Stimulated activated CD8-positive, alpha-beta memory T cell treated with anti-CD3 and anti-CD28 coated beads, Interleukin-7, amount 100 ng/mL, for 4 hours (primary cell): ENCODE measurements around the gene TCF20.

Experiments
- DNase-seq, 2 donors: peaks; one replicate each; pipeline ENCODE4 v3.0.0-alpha.2; 2020; ENCODE audit warnings: low read depth in 2 of 2

The TCF20 gene

GRCh38 chr22:42300259-42301076, 30.0 kb upstream of the TCF20 start:
- DNase-seq = no peak

GRCh38 chr22:42299586-42300258, 29.3 kb upstream of the TCF20 start:
- peak in 1 of 2 donors; percentile 30 for DNase-seq

GRCh38 chr22:42298746-42299145, 28.3 kb upstream of the TCF20 start:
- no peak for DNase-seq

- no peak for DNase-seq
These were observed 27.3 kb upstream of the TCF20 start for GRCh38 chr22:42297778-42298177.

GRCh38 chr22:42296883-42297282, 26.4 kb upstream of the TCF20 start:
- DNase-seq = no peak

- DNase-seq = no peak
These were observed 26.0 kb upstream of the TCF20 start for GRCh38 chr22:42296381-42296853.

- no peak for DNase-seq
These were observed 23.9 kb upstream of the TCF20 start for GRCh38 chr22:42294034-42294985.

- no peak for DNase-seq
These were observed 22.5 kb upstream of the TCF20 start for GRCh38 chr22:42292732-42293520.

GRCh38 chr22:42291287-42291686, 20.8 kb upstream of the TCF20 start:
- no peak for DNase-seq

GRCh38 chr22:42289671-42290541, 19.5 kb upstream of the TCF20 start:
- DNase-seq = no peak

- DNase-seq = no peak
These were observed 18.3 kb upstream of the TCF20 start for GRCh38 chr22:42288791-42289190.

GRCh38 chr22:42287174-42287890, 16.9 kb upstream of the TCF20 start:
- DNase-seq = no peak

GRCh38 chr22:42286205-42286604, 15.8 kb upstream of the TCF20 start:
- no peak for DNase-seq

- no peak for DNase-seq
These were observed 15.2 kb upstream of the TCF20 start for GRCh38 chr22:42285604-42286003.

GRCh38 chr22:42284643-42285181, 14.3 kb upstream of the TCF20 start:
- no peak for DNase-seq

- DNase-seq = no peak
These were observed 13.7 kb upstream of the TCF20 start for GRCh38 chr22:42284202-42284591.

- DNase-seq = peak in 1 of 2 donors; percentile 37
These were observed 13.1 kb upstream of the TCF20 start for GRCh38 chr22:42283278-42284201.

GRCh38 chr22:42282943-42283277, 12.5 kb upstream of the TCF20 start:
- no peak for DNase-seq
